ENCODE results near the gene RFX2. TPM values are rescaled to one million over a fixed set of nuclear protein-coding genes. Genes with fewer than 3 reads are reported as not detected.
A peak's percentile ranks its signal among the peaks of the same experiment; 100 is the strongest.
"Not testable (repeated sequence)": the region's sequence is repeated elsewhere in the genome, so short reads cannot be mapped to it uniquely, and the experiment has no call there.

RFX2 gene
- polyA plus RNA-seq, 5 donors = 12.2 to 16.8 (median 14.5) TPM

GRCh38 chr19:5993648-5994358 is 116.5 kb downstream of the RFX2 start:
- DNase-seq = peak; percentile 58

- no peak for DNase-seq
These were observed 117.1 kb downstream of the RFX2 start for GRCh38 chr19:5993201-5993600.

GRCh38 chr19:5992756-5993155 is 117.5 kb downstream of the RFX2 start:
- no peak for DNase-seq

DNA sequence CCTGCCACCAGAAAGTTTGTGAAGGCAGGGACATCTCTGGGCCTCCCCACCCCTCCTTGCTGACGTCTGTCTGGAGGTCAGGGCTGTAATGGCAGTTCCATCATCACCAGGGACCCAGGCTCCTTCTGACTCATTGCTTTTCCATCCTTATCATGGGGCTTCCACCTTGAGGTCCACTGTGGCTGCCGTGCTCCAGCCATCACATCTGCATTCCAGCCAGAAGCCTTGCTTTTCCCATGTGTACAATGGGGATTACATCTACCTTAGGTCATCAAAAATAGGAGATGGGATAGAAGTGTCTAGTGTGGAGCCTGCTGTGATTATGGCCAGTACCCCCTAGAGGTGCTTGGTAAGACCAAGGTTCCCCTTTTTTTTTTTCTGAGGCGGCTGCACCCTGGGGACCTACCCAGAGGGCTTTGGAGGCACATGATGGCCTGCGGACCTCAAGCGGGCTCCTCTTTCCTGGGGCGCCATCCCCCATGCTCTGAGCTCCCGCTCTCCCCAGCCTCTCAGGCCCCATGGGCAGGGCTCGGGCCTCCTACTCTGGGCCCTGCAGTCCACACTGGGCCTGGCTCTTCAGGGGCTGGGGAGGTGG is 119.0 kb downstream of the RFX2 start:
- no peak for DNase-seq

GRCh38 chr19:5990289-5990797 is 120.0 kb downstream of the RFX2 start:
- no peak for DNase-seq

- DNase-seq = no peak
These were observed 120.8 kb downstream of the RFX2 start for GRCh38 chr19:5989388-5990074.

DNA sequence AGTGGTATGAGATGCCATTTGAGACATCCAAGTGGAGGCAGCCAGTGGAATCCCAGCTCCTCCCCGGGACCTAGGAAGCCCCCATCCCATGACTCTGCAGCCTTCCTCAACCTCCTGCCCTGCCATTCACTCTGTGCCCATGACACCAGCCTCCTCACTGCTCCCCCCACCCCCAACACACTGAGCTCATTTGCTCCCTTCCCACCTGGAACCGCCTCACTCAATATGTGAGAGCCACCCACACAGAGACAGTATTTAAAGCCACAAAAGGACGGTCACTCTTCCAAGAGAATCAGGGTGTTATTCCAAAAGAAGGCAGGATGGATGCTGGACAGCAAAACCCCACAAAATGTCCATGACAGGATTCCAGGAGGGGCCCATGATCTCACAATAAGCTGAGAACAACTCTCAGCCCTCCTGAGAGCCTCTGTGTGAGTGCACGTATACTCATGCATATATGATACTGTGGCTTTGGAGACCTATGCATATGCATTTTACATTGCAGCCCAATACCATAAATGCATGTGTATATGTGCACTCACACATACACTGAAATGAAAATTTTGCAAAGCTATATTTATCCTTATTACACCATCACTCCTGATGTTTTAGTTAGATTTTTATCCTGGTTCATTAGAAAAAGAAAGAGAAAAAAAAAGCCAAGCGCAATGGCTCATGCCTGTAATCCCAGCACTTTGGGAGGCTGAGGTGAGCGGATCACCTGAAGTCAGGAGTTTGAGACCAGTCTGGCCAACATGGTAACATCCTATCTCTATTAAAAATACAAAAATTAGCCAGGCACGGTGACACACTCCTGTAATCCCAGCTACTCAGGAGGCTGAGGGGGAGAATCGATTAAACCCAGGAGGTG is 121.5 kb downstream of the RFX2 start:
- DNase-seq = no peak

DNA sequence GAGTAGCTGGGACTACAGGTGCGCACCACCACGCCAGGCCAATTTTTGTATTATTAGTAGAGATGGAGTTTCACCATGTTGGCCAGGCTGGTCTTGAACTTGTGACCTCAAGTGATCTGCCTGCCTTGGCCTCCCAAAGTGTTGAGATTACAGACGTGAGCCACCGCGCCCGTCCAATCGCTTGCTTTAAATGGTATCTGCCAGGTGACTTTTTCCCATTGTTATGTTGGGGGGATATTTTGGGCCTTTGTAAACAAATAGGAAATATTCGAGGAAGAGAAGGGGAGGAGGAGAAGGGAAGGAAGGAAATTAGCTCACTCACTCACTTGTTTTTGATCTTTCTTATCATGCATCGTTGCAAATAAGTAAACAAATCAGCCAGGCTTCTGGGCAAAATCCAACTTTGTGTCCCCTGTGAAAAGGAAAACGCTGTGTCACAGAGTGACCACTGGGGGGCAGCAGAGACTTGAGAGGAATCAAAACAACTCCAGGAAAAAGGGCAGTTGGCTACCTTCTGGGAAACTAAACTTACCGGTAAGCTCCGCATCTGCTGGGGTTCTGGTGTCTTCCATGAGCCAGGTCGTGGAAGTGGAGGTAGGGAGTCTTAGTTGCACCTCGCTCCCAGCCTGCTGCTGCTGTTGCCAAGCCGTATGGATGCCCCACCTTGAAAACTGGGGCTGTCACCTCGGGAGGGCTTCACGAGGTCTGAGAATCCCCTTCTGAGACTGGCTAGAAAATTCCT is 123.1 kb downstream of the RFX2 start:
- peak; percentile 78 to 86 for DNase-seq

- not testable (repeated sequence) for DNase-seq
These were observed 124.5 kb downstream of the RFX2 start for GRCh38 chr19:5985837-5986236.

DNA sequence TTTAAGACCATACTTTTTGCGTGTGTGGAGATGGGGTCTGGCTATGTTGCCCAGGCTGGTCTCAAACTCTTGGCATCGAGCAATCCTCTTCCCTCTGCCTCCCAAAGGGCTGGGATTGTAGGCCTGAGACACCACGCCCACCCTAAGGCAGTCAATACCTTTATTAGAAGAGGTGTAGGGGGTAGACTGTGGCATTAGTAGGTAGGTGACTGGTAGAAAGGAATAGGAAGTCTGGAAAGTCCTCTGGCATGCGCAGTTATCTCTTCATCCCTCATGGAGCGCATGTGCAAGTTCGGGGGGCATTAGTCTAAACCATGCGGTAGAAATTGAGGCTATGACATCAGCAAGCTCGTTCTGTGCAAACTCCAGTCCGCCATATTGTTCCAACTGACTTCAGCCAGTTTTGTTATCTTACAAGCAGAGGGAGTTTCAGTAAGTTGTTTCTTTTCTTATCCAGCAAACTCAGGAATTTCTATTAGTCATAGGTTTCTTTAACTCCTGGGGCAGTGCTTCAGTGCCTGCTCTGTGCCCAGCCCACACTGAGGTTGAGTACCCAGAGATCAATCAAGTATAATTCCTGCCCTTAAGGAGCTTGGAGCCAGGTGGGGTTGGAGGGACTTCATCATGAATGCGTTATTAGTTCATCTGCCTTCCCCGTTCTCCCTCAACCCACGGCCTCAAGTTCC is 125.1 kb downstream of the RFX2 start:
- DNase-seq = no peak

DNA sequence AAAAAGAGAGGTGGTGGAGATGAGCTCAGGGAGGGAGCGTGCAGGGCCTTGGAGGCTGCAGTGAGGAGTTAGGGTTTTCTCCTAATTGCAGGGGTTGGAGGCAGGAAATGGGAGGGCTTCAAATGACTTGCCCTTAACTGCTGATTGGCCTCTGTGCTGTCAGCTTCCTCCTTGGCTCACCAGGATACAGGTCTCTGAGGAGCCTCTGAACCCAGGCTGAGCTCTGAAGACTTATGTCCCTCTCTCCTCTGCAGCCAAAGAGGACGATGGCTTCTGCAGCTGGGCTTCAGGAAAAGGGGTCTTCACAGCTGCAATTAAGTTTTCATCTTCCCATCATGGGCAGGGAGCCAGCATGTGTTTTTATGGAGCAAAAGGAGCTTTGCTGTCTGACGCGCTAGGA is 125.7 kb downstream of the RFX2 start:
- DNase-seq = no peak

- DNase-seq = peak in 1 of 2 donors; percentile 65
These were observed 126.8 kb downstream of the RFX2 start for GRCh38 chr19:5983367-5983955.

GRCh38 chr19:5978606-5979552 is 131.4 kb downstream of the RFX2 start:
- DNase-seq = no peak

DNA sequence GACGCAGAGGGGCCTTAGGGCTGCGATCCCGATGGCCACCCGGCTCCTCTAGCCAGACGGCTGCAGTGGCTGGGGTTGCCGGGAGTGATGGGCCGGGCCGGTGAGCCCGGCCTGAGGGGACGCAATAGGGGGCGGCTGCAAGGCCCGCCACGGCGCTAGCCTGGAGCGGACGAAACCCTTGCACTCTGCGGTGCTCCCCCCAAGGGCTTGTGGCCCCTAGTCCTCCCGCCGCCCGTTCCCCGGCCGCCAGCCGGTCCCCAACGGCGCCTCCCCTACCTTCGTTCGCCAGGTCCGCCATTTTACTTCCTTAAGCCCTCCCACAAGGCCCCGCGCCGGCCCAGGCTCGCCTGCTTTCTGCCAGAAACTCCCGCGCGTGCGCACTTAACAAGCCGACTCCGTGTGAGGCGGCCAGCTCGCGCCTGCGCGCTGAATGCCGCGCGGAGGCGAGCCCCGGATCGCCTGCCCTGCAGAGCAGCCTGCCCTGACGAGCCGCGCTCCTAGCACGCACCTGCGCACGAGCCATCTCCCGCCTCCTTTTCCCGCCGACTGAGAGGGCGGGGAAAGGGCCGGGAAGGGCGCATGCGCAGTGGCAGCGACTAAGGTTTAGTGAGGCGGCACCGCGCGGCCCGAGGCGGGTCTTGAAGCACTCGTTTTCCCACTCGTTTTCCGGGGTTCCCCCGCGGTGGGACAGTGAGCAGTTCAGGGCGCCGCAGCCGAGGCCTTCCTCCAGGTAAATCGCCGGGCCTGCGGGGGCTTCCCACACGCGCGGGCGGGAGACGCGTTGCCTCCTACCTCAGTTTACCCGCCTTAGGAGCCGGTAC is 132.3 kb downstream of the RFX2 start, which contains the start of gene RANBP3:
Gene RANBP3, minus strand, starts transcription at position 356 of the 821 bp plus-strand sequence. Its CDS starts 58 bp downstream, at position 298.
- DNase-seq = peak; percentile 100

GRCh38 chr19:5977222-5977784 is 133.0 kb downstream of the RFX2 start:
- no peak for DNase-seq

GRCh38 chr19:5976768-5977167 is 133.5 kb downstream of the RFX2 start:
- DNase-seq = no peak

DNA sequence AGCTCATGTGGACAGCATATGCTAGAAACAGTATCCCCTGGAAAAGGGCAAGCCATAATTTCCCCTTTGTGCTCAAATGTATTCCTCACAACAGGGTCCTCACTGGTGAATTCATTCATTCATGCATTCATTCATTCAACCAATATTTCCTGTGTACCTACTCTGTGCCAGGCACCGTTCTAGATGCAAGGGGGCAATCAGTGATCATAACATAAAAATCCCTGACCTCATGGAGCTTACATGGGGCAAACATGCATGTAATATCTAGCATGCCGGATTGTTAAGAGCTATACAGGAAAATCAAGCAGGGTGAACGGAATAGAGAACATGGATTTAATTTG is 134.9 kb downstream of the RFX2 start:
- no peak for DNase-seq
